Loucy (cell line): ENCODE measurements around the gene PRELP.

ENCODE experiments used
- EZH2phosphoT487 ChIP-seq: fragments of 200-600 bp; IDR thresholded peaks from 2 replicates; pipeline ENCODE4 v1.6.1; 2018; ENCODE audit warnings: antibody characterized with exemption, mild to moderate bottlenecking, moderate library complexity, borderline replicate concordance
- TF ChIP-seq, protein P1 (sequence below): fragments of 200-600 bp; sonication (generic); conservative IDR thresholded peaks from 2 replicates; pipeline ENCODE4 v1.5.1; 2014; ENCODE audit warnings: mild to moderate bottlenecking, antibody characterized with exemption, low read length

DNA sequence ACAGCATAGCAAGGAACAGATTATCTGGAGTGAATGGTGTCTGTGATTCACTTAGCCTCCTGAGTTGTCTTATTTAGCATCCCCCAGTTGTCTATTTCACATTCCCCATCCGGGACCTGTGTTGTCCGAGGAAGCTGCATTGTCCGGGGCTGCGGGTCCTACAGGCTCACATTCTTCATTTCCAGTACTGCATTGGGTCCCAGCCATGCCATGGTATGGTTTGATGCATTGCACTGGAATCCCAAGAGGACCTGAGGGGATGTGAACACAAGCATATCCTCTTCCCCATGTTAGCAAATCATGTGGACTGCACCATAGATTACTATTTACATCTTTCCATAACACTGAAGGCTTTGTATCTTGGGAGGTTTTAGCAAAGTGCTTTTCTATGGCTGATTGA is 48.2 kb upstream of the PRELP start:
- TF ChIP-seq, protein P1, sequence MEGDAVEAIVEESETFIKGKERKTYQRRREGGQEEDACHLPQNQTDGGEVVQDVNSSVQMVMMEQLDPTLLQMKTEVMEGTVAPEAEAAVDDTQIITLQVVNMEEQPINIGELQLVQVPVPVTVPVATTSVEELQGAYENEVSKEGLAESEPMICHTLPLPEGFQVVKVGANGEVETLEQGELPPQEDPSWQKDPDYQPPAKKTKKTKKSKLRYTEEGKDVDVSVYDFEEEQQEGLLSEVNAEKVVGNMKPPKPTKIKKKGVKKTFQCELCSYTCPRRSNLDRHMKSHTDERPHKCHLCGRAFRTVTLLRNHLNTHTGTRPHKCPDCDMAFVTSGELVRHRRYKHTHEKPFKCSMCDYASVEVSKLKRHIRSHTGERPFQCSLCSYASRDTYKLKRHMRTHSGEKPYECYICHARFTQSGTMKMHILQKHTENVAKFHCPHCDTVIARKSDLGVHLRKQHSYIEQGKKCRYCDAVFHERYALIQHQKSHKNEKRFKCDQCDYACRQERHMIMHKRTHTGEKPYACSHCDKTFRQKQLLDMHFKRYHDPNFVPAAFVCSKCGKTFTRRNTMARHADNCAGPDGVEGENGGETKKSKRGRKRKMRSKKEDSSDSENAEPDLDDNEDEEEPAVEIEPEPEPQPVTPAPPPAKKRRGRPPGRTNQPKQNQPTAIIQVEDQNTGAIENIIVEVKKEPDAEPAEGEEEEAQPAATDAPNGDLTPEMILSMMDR = no peak
- TF ChIP-seq EZH2phosphoT487 = no peak
